Measurements from ENCODE around the gene MED31.
"Not testable (repeated sequence)": the region's sequence is repeated elsewhere in the genome, so short reads cannot be mapped to it uniquely, and the experiment has no call there.

MED31 gene

DNA sequence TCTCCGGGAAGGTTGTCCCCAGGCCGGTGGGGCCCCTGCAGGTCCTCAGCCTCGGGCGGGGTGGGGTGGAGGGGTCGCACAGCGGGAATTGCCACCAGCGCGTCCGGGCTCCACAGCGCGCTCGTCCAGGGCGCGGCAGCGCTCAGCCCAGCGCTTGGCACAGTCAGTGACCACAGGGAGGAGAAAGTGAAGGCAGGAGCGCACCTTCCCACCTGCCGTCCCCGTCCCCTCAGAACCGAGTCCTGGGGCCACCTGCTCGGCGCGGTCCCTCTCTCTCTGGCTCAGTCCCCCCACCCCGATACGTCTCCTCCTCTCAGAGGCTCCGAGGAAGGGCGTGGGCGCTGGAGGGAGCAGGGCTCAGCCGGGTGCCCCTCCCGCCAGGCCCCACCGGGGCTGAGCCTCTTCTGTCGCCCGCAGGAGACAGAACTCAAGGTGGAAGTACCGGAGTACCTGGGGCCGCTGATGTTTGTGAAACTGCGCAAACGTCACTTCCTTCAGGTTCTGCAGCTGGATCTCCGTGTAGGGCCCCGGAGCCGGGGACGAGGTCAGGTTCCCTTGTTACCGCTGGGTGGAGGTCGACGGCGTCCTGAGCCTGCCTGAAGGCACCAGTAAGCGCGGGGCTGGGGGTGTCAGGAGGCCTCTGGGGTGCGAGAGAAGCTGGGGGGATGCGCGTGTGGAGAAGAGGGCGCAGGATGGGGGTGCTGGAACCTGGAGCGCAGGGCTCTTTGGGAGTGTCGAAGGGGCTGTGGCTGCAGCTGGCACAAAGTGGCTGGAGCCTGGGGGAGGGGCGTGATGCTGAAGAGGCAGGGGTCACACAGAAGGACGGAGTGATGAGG, 5.6 kb upstream of the MED31 start:
- H3K27ac ChIP-seq; DNase-seq (ENCODE audit: low read depth, low spot score): not testable (repeated sequence)

DNA sequence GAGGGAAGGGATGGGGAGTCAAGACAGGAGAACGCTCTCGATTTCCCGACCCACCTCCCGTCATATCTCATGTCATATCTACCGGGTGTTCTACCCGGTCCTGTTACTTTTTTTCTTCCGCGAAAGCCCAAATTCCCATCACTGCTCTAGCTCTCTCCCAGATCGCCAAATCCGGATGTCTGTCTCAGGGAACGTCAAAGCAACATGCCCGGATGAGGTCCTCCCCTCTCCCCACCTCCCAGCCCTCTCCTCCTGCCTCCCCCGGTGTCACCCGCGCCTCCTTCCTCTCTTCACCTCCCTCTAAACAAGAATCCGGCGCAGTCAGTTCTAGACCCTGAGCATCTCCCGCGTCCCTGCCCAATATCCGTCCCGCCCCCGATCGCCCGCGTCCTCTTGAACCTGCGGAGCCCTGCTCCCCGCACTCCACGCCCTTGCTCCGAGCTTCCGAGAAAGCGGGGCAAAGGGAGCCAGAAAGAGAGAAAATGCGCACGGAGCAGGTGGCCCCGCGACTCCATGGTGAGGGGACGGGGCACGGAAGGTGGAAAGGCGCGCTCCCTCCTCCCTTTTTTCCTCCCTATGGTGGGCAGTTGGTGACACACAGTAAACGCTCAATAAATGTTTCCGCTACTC, 4.4 kb upstream of the MED31 start:
- not testable (repeated sequence) for DNase-seq (ENCODE audit: low read depth, low spot score)
- peak overlapping the region; percentile 70 for H3K27ac ChIP-seq

DNA sequence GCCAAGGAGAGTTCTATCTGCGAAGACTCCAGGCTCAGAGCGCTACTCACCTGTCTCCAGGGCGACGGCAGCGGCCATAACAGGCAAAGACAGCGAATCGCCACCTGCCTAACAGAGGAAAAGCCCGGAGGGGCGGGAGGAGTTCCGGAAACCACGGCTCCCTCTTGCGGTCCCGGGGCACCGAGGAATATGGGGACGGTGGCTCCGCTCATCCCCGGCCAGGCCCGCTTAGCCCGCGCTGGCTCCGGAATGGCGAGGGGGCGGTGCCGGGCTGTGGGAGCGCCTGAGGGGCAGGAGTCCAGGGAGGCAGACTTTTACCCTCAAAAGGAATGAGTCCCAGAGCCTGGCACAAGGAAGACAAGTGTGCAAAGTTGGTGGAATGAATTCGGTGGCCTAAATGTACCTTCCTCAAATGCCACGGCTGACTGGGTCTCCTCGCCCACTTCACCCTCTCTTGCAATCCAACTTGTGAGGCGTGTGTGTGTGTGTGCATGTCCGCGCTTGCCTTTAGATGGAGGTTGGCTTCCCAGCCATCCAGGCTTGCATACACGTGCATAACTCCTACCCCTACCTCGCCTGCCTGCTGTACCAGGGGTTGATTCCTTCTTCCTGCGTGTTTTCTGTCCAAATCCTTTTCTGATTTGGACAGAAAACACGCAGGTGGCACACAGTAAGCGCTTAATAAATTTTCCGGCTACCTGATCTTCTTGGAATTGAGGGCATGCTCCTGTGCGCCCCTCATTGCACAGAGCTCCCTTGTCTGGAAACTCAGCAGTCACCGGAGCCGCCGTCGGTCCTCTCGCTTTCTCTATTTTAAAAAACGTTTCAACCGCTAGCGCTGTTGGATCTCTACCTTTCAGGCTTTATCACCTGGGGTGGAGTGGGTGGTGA, 3.7 kb upstream of the MED31 start:
- peak overlapping the region; percentile 70 for H3K27ac ChIP-seq
- DNase-seq (ENCODE audit: low read depth, low spot score) = peak; percentile 68

DNA sequence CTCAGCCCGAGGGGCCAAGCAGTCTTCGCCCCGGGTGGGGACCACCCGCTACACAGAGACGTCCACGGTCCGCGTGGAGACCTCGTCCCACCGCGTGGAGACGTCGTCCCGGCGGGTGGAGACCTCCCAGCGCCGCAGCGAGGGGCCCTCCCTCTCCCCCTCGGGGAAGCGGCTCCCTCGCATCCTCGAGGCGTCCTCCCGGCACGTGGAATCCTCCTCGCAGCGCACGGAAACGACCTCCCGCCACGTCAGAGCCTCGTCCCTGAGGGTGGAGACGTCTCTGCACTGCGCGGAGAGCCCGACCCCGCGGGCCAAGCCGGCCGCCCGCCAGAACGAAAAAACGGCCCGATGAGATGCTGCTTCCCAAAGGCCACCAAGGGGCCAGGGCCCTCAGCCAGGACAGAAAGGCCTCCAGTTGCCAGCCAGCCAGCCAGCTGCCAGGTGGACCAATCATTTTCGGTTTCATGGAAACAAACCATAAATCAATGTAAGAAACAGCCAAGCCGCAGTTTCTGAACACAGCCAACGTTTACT, 581 bp upstream of the MED31 start:
- no peak for DNase-seq (ENCODE audit: low read depth, low spot score)
- peak overlapping the region; percentile 83 for H3K27ac ChIP-seq

DNA sequence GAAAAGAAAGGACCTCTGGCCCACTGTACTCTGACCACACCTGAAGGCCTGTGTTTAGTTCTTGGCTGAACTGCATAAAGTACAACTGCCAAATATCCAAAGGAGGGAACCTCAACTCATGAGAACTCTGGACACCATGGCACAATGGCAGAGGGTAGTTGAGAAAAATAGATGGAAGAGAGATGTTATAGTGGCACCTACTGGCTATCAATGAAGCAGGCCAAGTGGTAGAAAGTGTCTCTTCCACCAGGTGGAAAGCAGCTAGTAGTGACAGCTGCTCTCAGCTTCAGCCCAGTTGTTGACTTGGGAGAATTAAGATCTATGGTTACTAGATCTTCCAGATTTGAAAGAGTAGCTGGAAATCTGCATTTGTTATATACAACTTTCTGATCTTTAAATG, 3.2 kb downstream of the MED31 start:
- H3K27ac ChIP-seq = no peak overlapping the region
- no peak for DNase-seq (ENCODE audit: low read depth, low spot score)

DNA sequence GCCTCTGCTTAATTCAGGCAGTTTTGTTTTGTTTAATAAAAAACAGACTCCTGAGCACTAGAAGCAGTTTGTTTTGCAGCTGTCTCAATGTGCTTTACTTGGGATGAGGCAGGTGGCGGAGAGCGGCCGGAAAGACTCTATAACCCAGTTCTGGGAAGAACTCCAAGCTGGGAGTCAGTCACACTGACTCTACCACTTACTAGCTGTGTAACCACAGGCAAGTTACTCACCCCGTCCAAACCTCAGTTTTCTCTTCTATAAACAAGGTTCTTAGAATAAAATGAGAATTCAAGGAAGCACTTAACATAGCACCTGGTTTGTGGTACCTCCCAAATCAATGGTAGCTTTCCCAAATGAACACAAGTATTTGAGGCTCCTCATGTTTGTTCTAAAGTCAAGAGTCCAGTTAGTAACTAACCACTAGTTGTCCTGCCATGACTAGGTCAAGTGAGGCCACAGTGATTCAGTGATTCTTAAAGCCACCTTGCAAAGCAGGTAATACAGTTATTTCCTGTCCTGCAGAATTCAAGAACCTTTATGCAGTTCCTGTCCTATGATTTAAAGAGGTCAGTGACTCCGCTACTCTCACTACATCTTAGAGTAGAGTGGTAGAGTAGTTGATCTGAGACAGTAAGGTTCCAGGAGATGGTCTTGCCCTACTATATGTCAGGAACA, 7.8 kb downstream of the MED31 start:
- peak; percentile 76 for DNase-seq (ENCODE audit: low read depth, low spot score)
- peak overlapping the region; percentile 85 for H3K27ac ChIP-seq

DNA sequence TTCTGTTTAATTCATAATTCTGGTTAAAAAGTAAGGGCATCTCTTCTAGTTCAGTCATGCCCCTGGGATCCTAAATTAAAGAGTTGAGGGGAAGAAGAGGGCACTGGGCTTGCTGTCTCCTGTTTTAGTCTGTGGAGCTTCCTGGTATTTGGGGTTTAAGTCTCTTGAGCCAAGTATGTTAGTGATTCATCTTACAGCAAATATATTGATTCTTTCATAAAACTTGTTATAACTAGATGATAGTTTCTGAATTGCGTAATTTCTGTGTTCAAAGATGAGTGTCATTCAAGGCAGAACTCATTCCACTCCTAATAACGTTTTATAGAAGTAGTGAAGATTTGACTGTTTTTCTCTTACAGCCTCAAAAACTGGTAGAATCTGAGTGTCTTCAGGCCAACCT, 8.8 kb downstream of the MED31 start:
- DNase-seq (ENCODE audit: low read depth, low spot score) = peak; percentile 78
- H3K27ac ChIP-seq = peak overlapping the region; percentile 85

DNA sequence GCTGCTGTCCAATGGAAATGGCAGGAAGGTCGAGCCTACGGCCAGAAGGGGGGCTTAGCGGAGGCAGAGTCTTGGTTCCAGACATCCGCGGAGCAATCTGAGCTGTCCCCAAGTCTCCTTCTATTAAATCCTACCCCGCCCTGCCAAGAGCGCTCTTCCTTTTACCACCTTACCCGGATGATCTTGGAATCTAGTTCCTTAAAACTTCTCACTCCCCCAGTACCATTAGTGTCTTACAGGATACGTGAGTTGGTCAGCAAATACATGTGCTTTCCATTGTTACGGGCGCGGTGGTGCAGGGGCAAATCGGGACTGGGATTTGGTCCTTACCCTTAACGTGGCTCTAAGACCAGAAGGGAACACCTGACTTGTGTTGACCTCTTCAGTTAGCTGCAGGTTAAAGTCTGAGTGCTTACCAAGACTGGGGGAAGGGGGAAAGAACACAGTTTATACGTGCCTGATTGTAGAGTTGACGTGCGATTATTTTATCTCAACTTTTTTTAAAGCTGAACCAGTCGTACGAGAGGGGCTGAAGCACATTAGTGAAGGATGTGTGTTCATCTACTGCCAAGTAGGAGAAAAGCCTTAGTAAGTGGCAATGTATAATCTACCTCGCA, 10.1 kb downstream of the MED31 start:
- H3K27ac ChIP-seq = peak overlapping the region; percentile 85
- no peak for DNase-seq (ENCODE audit: low read depth, low spot score)

DNA sequence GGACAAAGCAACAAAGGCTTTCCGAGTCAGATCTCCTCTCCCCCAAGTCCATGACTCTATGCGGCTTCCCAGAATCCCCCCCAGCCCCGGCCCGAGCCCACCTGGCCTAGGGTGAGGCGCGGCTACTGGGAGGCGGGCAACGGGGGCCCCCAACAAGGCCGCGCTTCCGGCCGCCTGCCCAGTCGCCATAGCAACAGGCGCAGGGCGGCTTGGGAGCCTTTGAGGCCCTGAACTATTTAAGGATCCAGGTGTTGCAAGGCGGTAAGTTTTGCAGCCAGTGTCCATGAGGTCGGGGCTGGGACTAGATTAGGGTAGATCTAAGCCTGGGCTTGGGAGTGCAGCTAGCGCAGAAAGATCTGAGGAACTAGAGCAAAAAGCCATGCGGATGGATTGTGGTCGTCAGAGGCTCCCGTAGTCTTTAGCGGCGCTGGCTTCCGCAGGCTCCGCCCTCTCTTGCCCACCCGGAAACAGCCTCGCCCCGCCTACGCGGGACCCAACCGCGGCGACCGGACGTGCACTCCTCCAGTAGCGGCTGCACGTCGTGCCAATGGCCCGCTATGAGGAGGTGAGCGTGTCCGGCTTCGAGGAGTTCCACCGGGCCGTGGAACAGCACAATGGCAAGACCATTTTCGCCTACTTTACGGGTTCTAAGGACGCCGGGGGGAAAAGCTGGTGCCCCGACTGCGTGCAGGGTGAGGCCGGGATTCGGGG, 10.7 kb downstream of the MED31 start, which contains the start of the genes KIAA0753 and TXNDC17:
TSS of gene KIAA0753 (minus strand) at position 176 of the 711 bp plus-strand sequence. CDS start 5,608 bp downstream, outside the sequence.
TSS of gene TXNDC17 (plus strand) at position 525 of the 711 bp plus-strand sequence. CDS start at position 548, 23 bp downstream.
- H3K27ac ChIP-seq = peak within 1 kb of the TSS; percentile 85
- no peak for DNase-seq (ENCODE audit: low read depth, low spot score)

DNA sequence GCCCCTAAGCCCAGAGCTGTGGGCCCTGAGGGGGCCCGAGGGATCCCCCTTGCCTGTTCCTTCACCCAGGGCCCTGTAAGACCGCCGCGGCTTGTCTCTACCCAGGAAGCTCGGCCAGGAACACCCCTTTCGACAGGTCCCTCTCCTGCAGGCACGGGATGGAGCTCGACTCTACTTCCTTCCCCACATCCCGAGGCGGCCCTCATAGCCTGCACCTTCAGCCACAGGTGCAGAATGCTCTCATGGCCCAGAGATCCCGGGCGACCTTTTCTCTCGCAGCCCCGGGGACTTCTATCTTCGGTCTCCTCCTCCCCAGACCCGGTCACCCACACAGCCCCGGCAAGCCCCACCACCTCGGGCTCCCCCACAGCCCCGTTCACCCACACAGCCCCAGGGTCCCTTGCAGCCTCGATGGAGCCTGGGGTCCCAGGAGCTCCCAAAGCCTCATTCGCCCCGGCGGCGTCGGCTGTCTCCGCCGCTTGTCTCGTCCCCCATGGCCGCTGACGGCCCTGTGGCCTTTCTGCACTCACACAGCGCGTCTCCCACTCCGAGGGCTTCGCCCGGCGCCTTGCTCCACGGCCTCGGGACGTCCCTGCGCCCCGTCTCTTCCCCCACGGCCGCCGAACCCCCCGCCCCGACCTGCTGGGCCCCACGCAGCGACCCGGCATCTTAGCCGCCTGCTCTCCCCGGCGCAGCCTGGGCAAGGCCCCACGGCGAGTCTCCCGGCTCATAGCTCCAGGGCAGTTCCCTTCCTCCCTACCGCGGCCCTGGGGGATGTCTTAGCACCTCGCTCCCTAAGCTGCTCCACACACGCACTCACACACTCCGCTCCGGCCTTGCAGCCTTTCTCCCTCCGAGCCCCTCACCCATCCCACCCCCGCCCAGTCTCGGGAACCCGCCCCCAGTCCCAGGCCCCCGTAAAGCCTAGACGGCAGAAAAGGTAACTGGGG, 11.5 kb downstream of the MED31 start:
- DNase-seq (ENCODE audit: low read depth, low spot score) = no peak

DNA sequence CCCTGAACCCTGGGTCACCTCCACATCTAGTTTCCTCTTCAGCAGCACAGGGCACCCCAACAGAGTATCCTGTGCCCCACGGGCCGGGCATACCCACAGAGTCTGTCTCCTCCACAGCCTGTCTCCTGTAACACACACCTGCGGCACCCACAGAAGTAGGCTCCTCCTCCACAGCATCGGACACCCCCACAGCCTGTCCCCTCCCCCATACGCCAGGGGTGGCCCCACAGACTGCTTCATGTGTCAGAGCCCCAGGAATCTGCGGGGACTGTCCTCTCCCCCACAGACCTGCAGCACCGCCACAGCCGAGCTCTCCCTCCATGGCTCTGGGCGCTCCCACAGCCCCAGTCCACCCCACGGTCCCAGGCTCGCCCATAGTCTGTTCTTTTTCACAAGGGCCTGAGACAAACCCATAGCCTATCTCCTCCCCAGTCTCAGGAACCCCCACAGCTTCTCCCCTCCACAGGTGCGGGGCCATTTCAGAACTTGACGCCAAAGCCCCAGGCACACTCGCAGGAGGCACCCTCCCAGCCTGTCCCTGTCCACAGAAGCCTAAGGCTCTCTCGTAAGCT, 12.3 kb downstream of the MED31 start:
- peak overlapping the region; percentile 85 for H3K27ac ChIP-seq
- DNase-seq (ENCODE audit: low read depth, low spot score) = no peak

More for the DNA sequence above, 11.5 kb downstream of the MED31 start:
- H3K27ac ChIP-seq = peak overlapping the region; percentile 85

DNA sequence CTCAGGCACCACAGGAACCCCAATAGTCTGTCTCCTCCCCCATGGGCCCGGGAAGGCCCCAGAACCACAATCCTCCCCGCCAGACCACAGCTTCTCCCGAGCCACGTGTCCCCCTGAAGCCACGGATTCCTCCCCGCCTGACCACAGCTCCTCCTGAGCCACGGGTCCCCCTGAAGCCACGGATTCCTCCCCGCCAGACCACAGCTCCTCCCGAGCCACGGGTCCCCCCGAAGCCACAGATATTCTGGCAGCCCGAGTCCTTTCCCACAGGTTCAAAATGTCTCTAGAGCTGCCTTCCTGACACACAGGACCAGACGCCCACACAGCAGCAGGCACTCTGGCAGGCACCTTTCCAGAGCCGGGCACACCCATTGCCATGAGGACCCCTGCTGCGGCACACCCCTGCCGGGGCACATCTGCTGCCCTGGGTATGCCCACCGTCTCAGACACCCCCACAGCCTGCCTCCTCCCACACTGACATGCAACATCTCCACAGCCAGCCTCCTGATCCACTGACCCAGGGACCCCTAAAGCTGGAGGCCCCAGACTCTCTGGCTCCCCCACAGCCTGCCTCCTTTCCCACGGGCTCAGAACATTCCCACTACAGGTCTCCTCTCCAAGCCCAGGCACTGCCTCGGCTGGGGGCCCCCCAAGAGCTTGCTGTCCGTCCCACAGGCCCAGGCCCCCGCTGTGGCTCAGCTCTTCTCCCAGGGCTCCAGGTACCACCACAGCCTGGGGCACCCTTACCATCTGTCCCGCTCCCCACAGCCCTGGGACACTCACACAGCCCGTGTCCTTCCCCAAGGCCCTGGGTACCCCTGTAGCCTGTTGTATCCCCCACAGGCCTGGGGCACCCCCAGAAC, 13.1 kb downstream of the MED31 start:
- no peak overlapping the region for H3K27ac ChIP-seq

DNA sequence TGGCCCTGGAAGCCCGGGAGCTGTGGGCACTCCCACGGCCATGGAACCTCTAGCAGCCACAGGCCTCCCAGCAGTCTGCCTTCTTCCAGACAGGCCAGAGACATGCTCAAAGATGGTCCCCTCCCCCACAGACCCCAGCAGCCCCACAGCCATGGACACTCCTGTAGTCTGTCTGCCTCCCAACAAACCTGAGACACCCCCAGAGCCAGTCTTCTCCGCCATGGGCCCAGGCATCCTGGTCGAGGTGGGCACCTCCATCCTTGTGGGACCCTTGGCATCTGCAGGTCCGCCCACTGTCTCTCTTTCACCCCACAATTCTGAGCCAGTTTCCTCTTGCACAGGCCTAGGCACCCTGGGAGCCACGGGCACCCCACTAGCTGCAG, 14.0 kb downstream of the MED31 start:
- no peak overlapping the region for H3K27ac ChIP-seq
- no peak for DNase-seq (ENCODE audit: low read depth, low spot score)

More for the DNA sequence above, 13.1 kb downstream of the MED31 start:
- no peak for DNase-seq (ENCODE audit: low read depth, low spot score)

DNA sequence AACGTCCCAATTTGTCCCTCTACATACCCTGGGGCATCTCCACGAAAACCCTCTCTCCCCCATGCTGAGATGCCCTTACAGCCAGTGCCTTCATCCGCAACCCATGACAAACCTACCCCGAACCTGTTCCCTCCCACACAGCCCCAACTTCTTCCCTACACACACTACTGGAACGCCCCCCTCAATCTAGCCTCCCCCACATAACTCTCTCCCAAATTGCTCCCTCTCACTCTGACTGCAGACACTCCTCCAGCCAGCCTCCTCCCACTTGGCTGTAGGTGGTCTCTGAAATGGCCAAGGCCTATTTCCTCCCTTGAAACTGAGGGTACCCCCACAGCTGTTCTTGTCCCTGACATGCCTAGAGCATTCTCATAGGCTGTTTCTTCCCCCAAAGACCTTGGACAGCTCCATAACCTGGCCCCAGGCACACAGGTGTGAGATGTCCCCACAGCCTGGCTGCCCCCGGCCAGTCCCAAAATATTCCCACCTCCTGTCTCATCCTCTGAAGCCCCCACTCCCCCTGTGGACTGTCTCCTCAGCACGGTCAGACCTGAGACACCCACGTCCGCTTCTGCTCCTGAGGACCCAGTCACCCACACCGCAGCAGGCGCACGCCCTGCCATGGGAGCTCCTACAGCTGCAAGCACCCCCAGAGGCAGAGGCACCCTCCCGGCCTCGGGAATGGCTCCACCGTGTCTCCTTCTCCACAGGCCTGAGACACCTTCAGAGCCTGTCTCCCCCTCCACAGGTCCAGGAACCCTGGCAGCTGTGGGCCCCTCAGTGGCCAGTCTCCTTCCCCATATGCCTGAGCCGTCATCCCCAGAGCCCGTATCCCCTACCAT, 14.6 kb downstream of the MED31 start:
- no peak for DNase-seq (ENCODE audit: low read depth, low spot score)

DNA sequence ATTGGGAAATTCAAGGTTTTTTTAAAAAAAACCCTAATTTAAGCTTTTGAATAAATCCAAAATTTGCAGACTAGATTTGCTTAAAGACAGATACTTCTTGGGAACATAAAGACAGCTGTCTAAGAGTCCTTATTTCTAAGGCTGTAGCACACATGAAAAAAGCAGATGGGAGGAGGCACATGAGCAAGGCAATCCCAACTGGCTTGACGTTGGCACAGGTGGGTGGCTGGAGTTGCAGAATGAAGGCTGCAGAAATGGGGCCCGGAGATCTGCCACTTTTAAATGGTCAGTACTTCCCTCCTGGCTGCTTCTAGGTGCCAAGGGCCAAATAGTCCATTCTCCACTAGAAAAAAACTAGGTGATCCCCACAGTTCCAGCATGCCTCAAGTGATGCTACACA, 15.3 kb downstream of the MED31 start:
- no peak overlapping the region for H3K27ac ChIP-seq
- no peak for DNase-seq (ENCODE audit: low read depth, low spot score)

More for the DNA sequence above, 14.6 kb downstream of the MED31 start:
- no peak overlapping the region for H3K27ac ChIP-seq
